ENCODE results near the gene IL21R.

DNA sequence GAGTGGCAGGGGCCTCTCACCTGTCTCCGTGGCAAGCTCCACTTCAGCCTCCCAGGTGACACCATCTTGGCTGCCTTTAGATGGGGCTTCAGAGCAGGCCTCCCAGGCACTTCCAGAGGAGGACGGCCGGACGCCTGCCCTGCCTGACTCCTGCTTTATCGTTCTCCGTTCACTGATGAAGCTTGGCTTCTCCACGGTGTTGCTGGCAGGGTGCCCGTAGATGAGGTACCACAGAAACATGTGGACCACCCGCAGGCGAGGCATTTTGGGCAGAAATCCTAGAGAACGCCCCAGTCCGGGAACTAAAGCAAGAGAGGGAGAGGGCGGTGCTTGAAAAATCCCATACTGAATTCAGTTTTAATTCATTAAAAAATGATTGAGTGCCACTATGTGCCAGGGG is 93.2 kb downstream of the IL21R start:
- TF ChIP-seq POLR2AphosphoS5 (IDR thresholded peaks at IDR 0.05; ENCODE audit: low read depth, low read length) (no peak), POLR2A (IDR thresholded peaks at IDR 0.05; ENCODE audit: low read depth, low read length) (no peak), SPI1 (IDR thresholded peaks at IDR 0.05; ENCODE audit: low read depth, low read length) (no peak), TAF1 (IDR thresholded peaks at IDR 0.05; ENCODE audit: low read depth, low read length) (no peak)

All from GM12891 (cell line).